Neural progenitor cell (in vitro differentiated cells): Measurements from ENCODE around the gene SYT1. TPM values are rescaled to one million over a fixed set of nuclear protein-coding genes. Genes with fewer than 3 reads are reported as not detected.

Experiments
- DNase-seq: peaks from one replicate; pipeline ENCODE4 v3.0.0-alpha.2; 2016; ENCODE audit warnings: low spot score
- H2AFZ ChIP-seq: fragments of 200-600 bp; sonication (generic); replicated peaks from 2 replicates; pipeline ENCODE4 v1.6.1; 2016; ENCODE audit warnings: antibody characterized with exemption
- H3F3A ChIP-seq: fragments of 200-600 bp; sonication (generic); 2 replicates; pipeline ENCODE4 v1.6.1; 2016; ENCODE audit warnings: antibody characterized with exemption, low read depth
- H3K27ac ChIP-seq: fragments of 200-600 bp; sonication (generic); 2 replicates; pipeline ENCODE4 v1.5.1; 2016; ENCODE audit warnings: mild to moderate bottlenecking
- H3K27me3 ChIP-seq: fragments of 200-600 bp; sonication (generic); 2 replicates; pipeline ENCODE4 v1.6.1; 2016; ENCODE audit warnings: mild to moderate bottlenecking, moderate library complexity
- H3K36me3 ChIP-seq: fragments of 200-600 bp; sonication (generic); 2 replicates; pipeline ENCODE4 v1.5.1; 2016
- H3K4me1 ChIP-seq: fragments of 200-600 bp; sonication (generic); 2 replicates; pipeline ENCODE4 v1.6.1; 2016; ENCODE audit warnings: mixed run types
- H3K4me2 ChIP-seq: fragments of 200-600 bp; sonication (generic); 2 replicates; pipeline ENCODE4 v1.6.1; 2016
- H3K4me3 ChIP-seq: fragments of 200-600 bp; sonication (generic); 2 replicates; pipeline ENCODE4 v1.5.1; 2016
- H3K79me2 ChIP-seq: fragments of 200-600 bp; sonication (generic); 2 replicates; pipeline ENCODE4 v1.6.1; 2016; ENCODE audit warnings: low read depth
- H3K9ac ChIP-seq: fragments of 200-600 bp; sonication (generic); 2 replicates; pipeline ENCODE4 v1.6.1; 2016
- H3K9me3 ChIP-seq: fragments of 200-600 bp; sonication (generic); 2 replicates; pipeline ENCODE4 v1.5.1; 2016; ENCODE audit warnings: low read depth
- H4K20me1 ChIP-seq: fragments of 200-600 bp; sonication (generic); 2 replicates; pipeline ENCODE4 v1.6.1; 2016; ENCODE audit warnings: low read depth
- H3K27ac Mint-ChIP-seq: 3 replicates; pipeline ENCODE4 v1.8.0; 2021; ENCODE audit warnings: mixed read lengths
- H3K27me3 Mint-ChIP-seq: 2 replicates; pipeline ENCODE4 v1.8.0; 2022; ENCODE audit warnings: low read depth, mild to moderate bottlenecking, inconsistent platforms, moderate library complexity, mixed read lengths; ENCODE audit not compliant: insufficient read depth
- H3K36me3 Mint-ChIP-seq: 3 replicates; pipeline ENCODE4 v1.8.0; 2021; ENCODE audit warnings: mixed read lengths
- H3K4me1 Mint-ChIP-seq: 3 replicates; pipeline ENCODE4 v1.8.0; 2021; ENCODE audit warnings: mixed read lengths
- H3K4me3 Mint-ChIP-seq: 3 replicates; pipeline ENCODE4 v1.8.0; 2021; ENCODE audit warnings: mild to moderate bottlenecking, moderate library complexity, mixed read lengths
- H3K9me3 Mint-ChIP-seq: 3 replicates; pipeline ENCODE4 v1.8.0; 2020; ENCODE audit warnings: mixed read lengths
- EZH2 ChIP-seq: fragments of 200-600 bp; sonication (generic); IDR thresholded peaks from 2 replicates; pipeline ENCODE4 v1.6.1; 2017; ENCODE audit warnings: antibody characterized with exemption, mild to moderate bottlenecking, moderate library complexity
- EZH2phosphoT487 ChIP-seq: fragments of 200-600 bp; sonication (generic); IDR thresholded peaks from 2 replicates; pipeline ENCODE4 v1.6.1; 2017; ENCODE audit warnings: antibody characterized with exemption
- total RNA-seq: library from RNA; depleted of rRNA; stranded (reverse); fragments of >200 nt; gene quantifications from 2 replicates; pipeline ENCODE4 v1.2.3, GENCODE V29; 2015; ENCODE audit warnings: low replicate concordance
- TF ChIP-seq, protein P1 (sequence below): fragments of 200-600 bp; sonication (generic); IDR thresholded peaks from 2 replicates; pipeline ENCODE4 v1.5.1; 2017; ENCODE audit warnings: antibody characterized with exemption, mild to moderate bottlenecking

SYT1 gene
- total RNA-seq, 1 donor from 2014 or later = 36.9 TPM

DNA sequence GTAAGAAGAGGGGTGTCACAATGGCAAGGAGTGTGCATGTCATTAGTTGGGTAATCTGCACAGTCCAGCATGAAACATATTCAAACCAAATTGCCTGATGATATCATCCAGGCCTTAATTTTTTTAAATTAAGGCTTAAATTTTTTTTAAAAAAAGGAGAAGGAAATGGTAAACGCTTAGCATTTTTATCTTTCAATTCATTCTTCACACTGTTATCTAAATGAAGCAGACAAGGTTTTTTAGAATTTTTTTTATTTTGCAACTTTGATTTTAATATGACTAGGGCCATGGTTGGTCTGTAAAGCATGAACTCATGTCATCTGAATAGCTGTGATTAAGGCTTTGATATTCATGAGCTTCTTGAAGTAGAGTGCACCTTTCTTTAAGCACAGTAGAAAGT lies 362.5 kb downstream of the SYT1 start:
- Histone ChIP-seq H3K27me3 (no peaks in the 10 kb centered on the region), H3K4me2 (no peak overlapping the region), H3K79me2 (no peaks in the 10 kb centered on the region), H3F3A (no peaks in the 10 kb centered on the region), H4K20me1 (peaks cover 3% of the 10 kb centered on the region), H3K9ac (no peak overlapping the region), H3K4me3 (no peak overlapping the region), H2AFZ (no peak overlapping the region), H3K36me3 (no peaks in the 10 kb centered on the region), H3K4me1 (no peaks in the 10 kb centered on the region), H3K9me3 (peaks cover under 1% of the 10 kb centered on the region), H3K27ac (no peak overlapping the region)
- H3K27me3 Mint-ChIP-seq = no peaks in the 10 kb centered on the region
- peaks cover 7% of the 10 kb centered on the region for H3K36me3 Mint-ChIP-seq
- no peak for TF ChIP-seq EZH2
- TF ChIP-seq, protein P1, sequence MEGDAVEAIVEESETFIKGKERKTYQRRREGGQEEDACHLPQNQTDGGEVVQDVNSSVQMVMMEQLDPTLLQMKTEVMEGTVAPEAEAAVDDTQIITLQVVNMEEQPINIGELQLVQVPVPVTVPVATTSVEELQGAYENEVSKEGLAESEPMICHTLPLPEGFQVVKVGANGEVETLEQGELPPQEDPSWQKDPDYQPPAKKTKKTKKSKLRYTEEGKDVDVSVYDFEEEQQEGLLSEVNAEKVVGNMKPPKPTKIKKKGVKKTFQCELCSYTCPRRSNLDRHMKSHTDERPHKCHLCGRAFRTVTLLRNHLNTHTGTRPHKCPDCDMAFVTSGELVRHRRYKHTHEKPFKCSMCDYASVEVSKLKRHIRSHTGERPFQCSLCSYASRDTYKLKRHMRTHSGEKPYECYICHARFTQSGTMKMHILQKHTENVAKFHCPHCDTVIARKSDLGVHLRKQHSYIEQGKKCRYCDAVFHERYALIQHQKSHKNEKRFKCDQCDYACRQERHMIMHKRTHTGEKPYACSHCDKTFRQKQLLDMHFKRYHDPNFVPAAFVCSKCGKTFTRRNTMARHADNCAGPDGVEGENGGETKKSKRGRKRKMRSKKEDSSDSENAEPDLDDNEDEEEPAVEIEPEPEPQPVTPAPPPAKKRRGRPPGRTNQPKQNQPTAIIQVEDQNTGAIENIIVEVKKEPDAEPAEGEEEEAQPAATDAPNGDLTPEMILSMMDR = no peak
- TF ChIP-seq EZH2phosphoT487 = no peak
- no peaks in the 10 kb centered on the region for H3K4me1 Mint-ChIP-seq
- H3K4me3 Mint-ChIP-seq = no peak overlapping the region
- peaks cover 8% of the 10 kb centered on the region for H3K9me3 Mint-ChIP-seq
- DNase-seq = no peak
- H3K27ac Mint-ChIP-seq = no peak overlapping the region

DNA sequence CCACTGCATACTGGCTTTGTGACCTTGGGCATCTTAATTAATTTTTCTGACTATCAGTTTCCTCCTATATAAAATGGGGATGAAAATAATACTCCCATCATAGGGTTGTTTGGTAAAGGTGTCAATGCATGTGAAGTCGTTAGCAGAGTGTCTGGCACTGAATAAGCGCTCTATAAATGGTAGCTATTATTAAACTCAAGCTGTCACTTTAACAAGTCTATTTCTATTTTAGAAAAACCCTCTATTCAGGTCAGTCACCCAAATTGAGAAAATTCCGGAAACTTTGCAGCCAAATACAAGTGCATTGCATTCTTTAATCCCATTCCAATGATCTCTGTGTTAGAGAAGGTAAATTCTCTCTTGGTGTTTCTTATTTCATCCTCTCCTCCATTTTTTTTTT lies 363.1 kb downstream of the SYT1 start:
- TF ChIP-seq EZH2 (no peak), EZH2phosphoT487 (no peak)
- TF ChIP-seq, protein P1 = no peak
- no peaks in the 10 kb centered on the region for H3K79me2 ChIP-seq

DNA sequence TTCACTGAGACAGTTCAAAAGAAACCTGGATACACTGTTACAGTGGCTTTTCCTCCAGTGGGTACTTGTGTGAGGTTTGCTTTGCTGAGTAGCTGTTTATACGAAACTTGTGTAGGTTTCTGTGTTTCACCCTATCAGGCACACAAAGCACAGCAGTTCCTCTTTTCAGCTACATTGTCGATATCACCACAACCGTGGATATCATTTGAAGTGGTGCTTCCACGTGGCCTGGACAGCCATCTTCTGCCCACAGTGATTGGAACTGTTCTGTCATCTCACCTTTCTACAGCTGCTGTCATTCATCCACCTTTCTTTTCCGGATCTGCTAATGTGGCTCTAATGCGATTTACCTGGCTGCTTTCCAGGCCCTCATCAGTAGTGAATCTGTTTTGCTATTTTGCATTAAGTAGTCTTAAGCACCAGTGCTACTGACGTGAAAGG lies 368.8 kb downstream of the SYT1 start:
- no peak overlapping the region for H3K4me2 ChIP-seq
- H3K4me3 Mint-ChIP-seq = no peak overlapping the region
- H4K20me1 ChIP-seq = peaks cover 3% of the 10 kb centered on the region
- TF ChIP-seq EZH2phosphoT487 = no peak
- TF ChIP-seq EZH2 = no peak
- TF ChIP-seq, protein P1 = no peak
- no peak for DNase-seq
- H3K79me2 ChIP-seq = no peaks in the 10 kb centered on the region
- H3K9me3 Mint-ChIP-seq = no peaks in the 10 kb centered on the region
- no peaks in the 10 kb centered on the region for H3K36me3 ChIP-seq
- H3K27me3 ChIP-seq = no peaks in the 10 kb centered on the region
- H3K4me1 Mint-ChIP-seq = no peaks in the 10 kb centered on the region
- peaks cover 19% of the 10 kb centered on the region for H3K4me1 ChIP-seq
- no peak overlapping the region for H3K27ac Mint-ChIP-seq
- H3K9ac ChIP-seq = no peak overlapping the region
- H2AFZ ChIP-seq = no peak overlapping the region
- H3K27ac ChIP-seq = no peak overlapping the region
- no peaks in the 10 kb centered on the region for H3F3A ChIP-seq
- H3K27me3 Mint-ChIP-seq = no peaks in the 10 kb centered on the region
- H3K36me3 Mint-ChIP-seq = no peaks in the 10 kb centered on the region
- H3K4me3 ChIP-seq = no peak overlapping the region
- H3K9me3 ChIP-seq = no peaks in the 10 kb centered on the region

More for the DNA sequence above, 363.1 kb downstream of the SYT1 start:
- H3K9ac ChIP-seq = no peak overlapping the region
- Mint-ChIP-seq H3K27ac (no peak overlapping the region), H3K27me3 (no peaks in the 10 kb centered on the region), H3K9me3 (peaks cover 5% of the 10 kb centered on the region), H3K4me3 (no peak overlapping the region), H3K4me1 (no peaks in the 10 kb centered on the region), H3K36me3 (peaks cover 6% of the 10 kb centered on the region)
- H3K4me3 ChIP-seq = no peak overlapping the region
- H3K9me3 ChIP-seq = no peaks in the 10 kb centered on the region
- no peak overlapping the region for H3K27ac ChIP-seq
- no peak for DNase-seq
- H3K4me2 ChIP-seq = no peak overlapping the region
- H2AFZ ChIP-seq = no peak overlapping the region
- H3K36me3 ChIP-seq = no peaks in the 10 kb centered on the region
- H3K27me3 ChIP-seq = no peaks in the 10 kb centered on the region
- H3K4me1 ChIP-seq = no peaks in the 10 kb centered on the region
- H3F3A ChIP-seq = no peaks in the 10 kb centered on the region
- peaks cover 3% of the 10 kb centered on the region for H4K20me1 ChIP-seq
